AG04449 (cell line): ENCODE data around the gene RRBP1.

Experiments
- CTCF ChIA-PET: fragments of 350-600 bp; formaldehyde crosslinking; extraction: SDS; loops from one replicate; lab custom pipeline; 2021; ENCODE audit warnings: antibody characterized with exemption; lab: Yijun Ruan, JAX
- POLR2A ChIA-PET: fragments of 400-600, 350-600 bp; formaldehyde crosslinking; extraction: SDS; loops from one replicate; lab custom pipeline; 2020; ENCODE audit warnings: antibody characterized with exemption, inconsistent platforms; lab: Yijun Ruan, JAX
- DNase-seq: peaks from one replicate; pipeline ENCODE4 v3.0.0-alpha.2; 2010; ENCODE audit warnings: low read depth, low spot score
- H3K4me3 ChIP-seq: 2 replicates; pipeline ENCODE4 v1.5.1; 2011; ENCODE audit warnings: low read depth, mild to moderate bottlenecking, control low read depth, low read length
- CTCF ChIP-seq: IDR thresholded peaks from one replicate; pipeline ENCODE4 v1.5.1; 2011; ENCODE audit warnings: mild to moderate bottlenecking, moderate library complexity, low read length, control low read depth, inconsistent platforms; ENCODE audit not compliant: insufficient read depth; ENCODE audit errors: missing control alignments

Gene RRBP1

GRCh38 chr20:17620371-17621228, 61.4 kb downstream of the RRBP1 start:
- POLR2A ChIA-PET, result no interaction called here
- no peak for DNase-seq
- CTCF ChIA-PET, result interaction anchor here (1.1 to 1.5 kb wide), 3 partner anchors 84 to 284 kb away, joined by 4 to 5 read pairs (median 5); no protein-coding TSS in a partner anchor
- no peak overlapping the region for H3K4me3 ChIP-seq
- no peak for TF ChIP-seq CTCF

- H3K4me3 ChIP-seq, result no peak overlapping the region
- TF ChIP-seq CTCF, result no peak
- CTCF ChIA-PET, result interaction anchor here (1.1 to 1.7 kb wide), 4 partner anchors 83 to 285 kb away, joined by 4 to 5 read pairs (median 5); no protein-coding TSS in a partner anchor
- DNase-seq, result no peak
- POLR2A ChIA-PET, result no interaction called here
Observed at GRCh38 chr20:17619351-17620093, 62.5 kb downstream of the RRBP1 start.

DNA sequence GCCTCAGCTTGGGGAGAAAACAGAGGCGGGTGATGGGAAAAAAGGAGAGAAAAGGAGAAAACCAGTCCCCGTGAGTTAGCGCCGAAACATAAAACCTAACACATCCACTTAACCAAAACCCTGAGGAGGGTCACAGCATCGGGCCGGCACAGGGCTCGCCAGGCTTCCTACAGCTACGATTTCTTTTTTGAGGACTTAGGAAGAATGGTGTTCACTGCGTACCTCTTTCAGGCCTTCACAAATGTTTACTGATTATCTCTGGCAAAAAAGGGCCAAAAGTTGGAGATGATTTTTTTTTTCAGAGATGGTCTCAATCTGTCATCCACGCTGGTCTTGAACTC, 63.4 kb downstream of the RRBP1 start:
- ChIA-PET CTCF (interaction anchor here (0.7 to 6.6 kb wide), 10 partner anchors 10 to 377 kb away, joined by 3 to 48 read pairs (median 5); no protein-coding TSS in a partner anchor), POLR2A (no interaction called here)
- TF ChIP-seq CTCF, result no peak
- H3K4me3 ChIP-seq, result no peak overlapping the region
- DNase-seq, result no peak

DNA sequence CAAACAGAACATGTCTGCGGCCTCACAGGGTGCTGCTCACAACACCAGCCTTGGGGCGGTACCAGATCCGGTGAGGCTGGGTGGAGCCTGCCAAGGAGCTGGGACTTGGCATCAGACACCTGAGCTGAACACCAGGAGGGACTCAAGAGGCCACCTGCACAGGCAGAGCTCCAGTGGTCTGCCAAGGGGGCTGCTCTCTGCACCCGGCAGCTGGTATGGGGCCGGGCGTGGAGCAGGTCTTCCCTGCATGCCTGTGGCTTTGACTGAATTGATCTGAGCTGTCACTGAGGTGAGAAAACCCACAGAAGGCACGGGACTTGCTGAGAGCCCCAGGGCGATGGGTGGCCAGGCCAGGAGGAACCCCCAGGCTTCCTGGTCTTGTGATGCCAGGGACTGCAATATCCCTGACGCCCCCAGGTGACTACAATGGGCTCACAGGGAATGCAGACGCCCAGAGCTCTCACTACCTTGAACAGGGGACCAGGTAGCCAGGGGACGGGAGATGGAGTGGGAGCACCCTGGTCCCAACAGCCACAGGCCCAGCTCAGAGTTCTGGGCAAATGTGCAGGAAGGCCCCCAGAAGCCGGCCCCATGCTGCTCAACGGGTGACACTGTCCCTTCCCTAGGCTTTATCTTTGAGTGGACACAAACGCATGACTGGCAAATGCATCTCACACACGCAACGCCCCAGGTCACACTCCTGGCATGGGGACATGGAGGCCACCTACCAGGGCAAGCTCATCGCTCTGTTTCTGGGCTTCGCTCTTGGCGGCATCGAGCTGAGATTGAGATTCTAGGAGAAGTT, 64.0 kb downstream of the RRBP1 start:
- no peak overlapping the region for H3K4me3 ChIP-seq
- no peak for TF ChIP-seq CTCF
- CTCF ChIA-PET, result interaction anchor here (0.6 to 6.6 kb wide), 16 partner anchors 9 to 378 kb away, joined by 3 to 48 read pairs (median 4); no protein-coding TSS in a partner anchor
- POLR2A ChIA-PET, result no interaction called here
- no peak for DNase-seq

DNA sequence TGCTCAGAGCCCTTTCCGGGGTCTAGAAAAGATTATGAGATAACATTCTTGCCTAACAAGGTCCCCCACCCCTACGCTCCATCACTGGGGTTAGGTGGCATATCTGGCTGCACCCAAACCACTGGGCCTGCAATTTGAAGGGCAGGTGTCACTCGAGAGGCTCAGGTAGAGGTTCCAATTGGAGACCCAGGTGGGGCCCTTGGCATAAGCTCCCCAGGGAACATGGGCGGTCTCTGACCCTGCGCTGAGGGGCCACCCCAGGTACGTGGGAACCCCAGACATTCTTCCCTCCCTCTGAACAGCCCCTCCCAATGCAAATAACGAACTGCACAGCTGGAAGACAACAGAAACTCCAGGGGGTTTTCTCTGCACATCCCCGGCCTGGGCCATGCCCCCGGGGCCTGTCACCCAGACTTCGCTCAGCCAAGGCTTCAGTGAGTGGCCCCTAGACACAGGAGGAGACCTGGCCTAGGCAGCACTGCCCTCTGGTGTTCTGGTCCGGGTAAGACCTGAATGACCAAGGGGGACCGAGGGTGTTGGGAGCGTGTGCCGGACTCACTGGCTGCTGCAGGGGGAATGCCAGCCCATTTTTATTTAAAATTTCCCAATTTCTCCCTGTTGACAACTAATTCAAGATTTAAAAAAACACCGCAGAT, 64.7 kb downstream of the RRBP1 start:
- POLR2A ChIA-PET, result no interaction called here
- no peak overlapping the region for H3K4me3 ChIP-seq
- CTCF ChIA-PET, result interaction anchor here (0.6 to 6.6 kb wide), 13 partner anchors 9 to 379 kb away, joined by 3 to 48 read pairs (median 5); no protein-coding TSS in a partner anchor
- TF ChIP-seq CTCF, result peak; percentile 66
- DNase-seq, result no peak
